HT-29 (cell line): Measurements from ENCODE around the gene SEC14L5. TPM values are rescaled to one million over a fixed set of nuclear protein-coding genes. Genes with fewer than 3 reads are reported as not detected.
A peak's percentile ranks its signal among the peaks of the same experiment; 100 is the strongest.

ENCODE experiments used
- DNase-seq: peaks from one replicate; pipeline ENCODE4 v3.0.0-alpha.2; 2015; ENCODE audit warnings: low spot score
- total RNA-seq: library from RNA; depleted of rRNA; stranded (reverse); fragments of >200 nt; shearing (Covaris generic); gene quantifications from 2 replicates; pipeline ENCODE4 v1.2.3, GENCODE V29; 2014

Gene SEC14L5
- total RNA-seq, 1 experiment from 2014 or later = 0.08 TPM

GRCh38 chr16:5011637-5012036, 53.5 kb downstream of the SEC14L5 start:
- no peak for DNase-seq

GRCh38 chr16:5012887-5013286, 54.8 kb downstream of the SEC14L5 start:
- DNase-seq = no peak

GRCh38 chr16:5015351-5015750, 57.2 kb downstream of the SEC14L5 start:
- DNase-seq = no peak

- no peak for DNase-seq
Observed at GRCh38 chr16:5015887-5016286, 57.8 kb downstream of the SEC14L5 start.

GRCh38 chr16:5016967-5017677, 59.0 kb downstream of the SEC14L5 start:
- DNase-seq = no peak

- DNase-seq = no peak
Observed at GRCh38 chr16:5017678-5017969, 59.5 kb downstream of the SEC14L5 start.

- DNase-seq = no peak
Observed at GRCh38 chr16:5018793-5019192, 60.7 kb downstream of the SEC14L5 start.

GRCh38 chr16:5019775-5020174, 61.6 kb downstream of the SEC14L5 start:
- DNase-seq = no peak

GRCh38 chr16:5020551-5020950, 62.4 kb downstream of the SEC14L5 start:
- DNase-seq = no peak

- no peak for DNase-seq
Observed at GRCh38 chr16:5022521-5022920, 64.4 kb downstream of the SEC14L5 start.

GRCh38 chr16:5024632-5025031, 66.5 kb downstream of the SEC14L5 start:
- DNase-seq = peak; percentile 75

- peak; percentile 32 for DNase-seq
Observed at GRCh38 chr16:5025171-5025632, 67.1 kb downstream of the SEC14L5 start.

GRCh38 chr16:5026664-5027063, 68.5 kb downstream of the SEC14L5 start:
- no peak for DNase-seq

GRCh38 chr16:5027086-5027485, 69.0 kb downstream of the SEC14L5 start:
- DNase-seq = no peak

GRCh38 chr16:5027575-5028235, 69.6 kb downstream of the SEC14L5 start:
- no peak for DNase-seq

GRCh38 chr16:5028950-5029475, 70.9 kb downstream of the SEC14L5 start:
- DNase-seq = no peak

GRCh38 chr16:5030251-5030870, 72.2 kb downstream of the SEC14L5 start:
- DNase-seq = no peak

- no peak for DNase-seq
Observed at GRCh38 chr16:5031601-5032000, 73.5 kb downstream of the SEC14L5 start.

GRCh38 chr16:5032748-5033167, 74.6 kb downstream of the SEC14L5 start:
- DNase-seq = no peak

GRCh38 chr16:5033256-5034166, 75.4 kb downstream of the SEC14L5 start, which contains the start of gene NAGPA:
NAGPA (minus strand) TSS chr16:5033935; CDS start chr16:5033914, 21 bp downstream.
- DNase-seq = peak; percentile 80

- no peak for DNase-seq
Observed at GRCh38 chr16:5034167-5034523, 76.0 kb downstream of the SEC14L5 start.

GRCh38 chr16:5035909-5036227, 77.7 kb downstream of the SEC14L5 start:
- DNase-seq = no peak
